HepG2 (cell line): ENCODE measurements around the gene KIF3A.

Experiments used
- FIP1L1 ChIP-seq: fragments of 200-400 bp; formaldehyde crosslinking; IDR thresholded peaks from 2 replicates; pipeline ENCODE4 v1.6.1; 2018; ENCODE audit warnings: low read depth, mild to moderate bottlenecking, low read length, moderate library complexity, borderline replicate concordance; ENCODE audit not compliant: insufficient read depth
- POLR2AphosphoS2 ChIP-seq: IDR thresholded peaks from 2 replicates; pipeline ENCODE4 v1.6.1; 2011; ENCODE audit warnings: low read depth, low read length, improper control_type of control experiment
- TF ChIP-seq, protein P1 (sequence below): sonication (generic); formaldehyde crosslinking; IDR thresholded peaks from 2 replicates; pipeline ENCODE4 v1.8.1; 2023; ENCODE audit warnings: mild to moderate bottlenecking, missing genetic modification reagents, borderline replicate concordance
- TF ChIP-seq, protein P2 (sequence below): sonication (generic); formaldehyde crosslinking; IDR thresholded peaks from 2 replicates; pipeline ENCODE4 v1.5.0; 2020; ENCODE audit warnings: mild to moderate bottlenecking, missing genetic modification reagents, moderate library complexity

GRCh38 chr5:132754947-132755346 lies 17.6 kb upstream of the KIF3A start:
- TF ChIP-seq, protein P1, sequence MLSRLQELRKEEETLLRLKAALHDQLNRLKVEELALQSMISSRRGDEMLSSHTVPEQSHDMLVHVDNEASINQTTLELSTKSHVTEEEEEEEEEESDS (CRISPR knock-in tag), result no peak
- TF ChIP-seq, protein P2, sequence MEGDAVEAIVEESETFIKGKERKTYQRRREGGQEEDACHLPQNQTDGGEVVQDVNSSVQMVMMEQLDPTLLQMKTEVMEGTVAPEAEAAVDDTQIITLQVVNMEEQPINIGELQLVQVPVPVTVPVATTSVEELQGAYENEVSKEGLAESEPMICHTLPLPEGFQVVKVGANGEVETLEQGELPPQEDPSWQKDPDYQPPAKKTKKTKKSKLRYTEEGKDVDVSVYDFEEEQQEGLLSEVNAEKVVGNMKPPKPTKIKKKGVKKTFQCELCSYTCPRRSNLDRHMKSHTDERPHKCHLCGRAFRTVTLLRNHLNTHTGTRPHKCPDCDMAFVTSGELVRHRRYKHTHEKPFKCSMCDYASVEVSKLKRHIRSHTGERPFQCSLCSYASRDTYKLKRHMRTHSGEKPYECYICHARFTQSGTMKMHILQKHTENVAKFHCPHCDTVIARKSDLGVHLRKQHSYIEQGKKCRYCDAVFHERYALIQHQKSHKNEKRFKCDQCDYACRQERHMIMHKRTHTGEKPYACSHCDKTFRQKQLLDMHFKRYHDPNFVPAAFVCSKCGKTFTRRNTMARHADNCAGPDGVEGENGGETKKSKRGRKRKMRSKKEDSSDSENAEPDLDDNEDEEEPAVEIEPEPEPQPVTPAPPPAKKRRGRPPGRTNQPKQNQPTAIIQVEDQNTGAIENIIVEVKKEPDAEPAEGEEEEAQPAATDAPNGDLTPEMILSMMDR, result peak; percentile 57
- TF ChIP-seq POLR2AphosphoS2 (no peak), FIP1L1 (no peak)
